Astrocyte (in vitro differentiated cells and primary cell): ENCODE measurements around the gene C1orf159.

Experiments used
- CTCF ChIP-seq: IDR thresholded peaks from 2 replicates; pipeline ENCODE4 v1.5.1; 2011; ENCODE audit warnings: low read depth, mild to moderate bottlenecking, inconsistent platforms, low read length, moderate library complexity; ENCODE audit not compliant: insufficient read depth
- EZH2 ChIP-seq: IDR thresholded peaks from 2 replicates; pipeline ENCODE4 v1.6.1; 2012; ENCODE audit warnings: mild to moderate bottlenecking, low read length, inconsistent platforms; ENCODE audit not compliant: insufficient read depth

- TF ChIP-seq CTCF (no peak), EZH2 (no peak)
Measured at GRCh38 chr1:1121611-1122077, 5.8 kb upstream of the C1orf159 start.
